Peyer's patch (tissue), 4 donors: ENCODE results near the gene FBN3. TPM values are rescaled to one million over a fixed set of nuclear protein-coding genes. Genes with fewer than 3 reads are reported as not detected.

Experiments
- DNase-seq, 3 donors: peaks; one replicate each; pipeline ENCODE4 v3.0.0-alpha.2; 2017 to 2019
- H3K27ac ChIP-seq, 4 donors: fragments of 200-600 bp; sonication (generic); one replicate each; pipeline ENCODE4 v1.5.1; 2016 to 2019
- H3K27me3 ChIP-seq, 2 donors: fragments of 200-600 bp; sonication (generic); one replicate each; pipeline ENCODE4 v1.5.1; 2019
- H3K36me3 ChIP-seq, 3 donors: fragments of 200-600 bp; sonication (generic); one replicate each; pipeline ENCODE4 v1.5.1; 2016 to 2019
- H3K4me1 ChIP-seq, 4 donors: fragments of 200-600 bp; sonication (generic); one replicate each; pipeline ENCODE4 v1.5.1; 2016 to 2019
- H3K4me3 ChIP-seq, 4 donors: fragments of 200-600 bp; sonication (generic); 1 replicate in 3 of 4; 2 replicates in 1 of 4; pipeline ENCODE4 v1.5.1; 2016 to 2019; ENCODE audit warnings: mild to moderate bottlenecking in 1 of 4
- H3K9me3 ChIP-seq, 4 donors: fragments of 200-600 bp; sonication (generic); one replicate each; pipeline ENCODE4 v1.5.1; 2016 to 2019; ENCODE audit warnings: mild to moderate bottlenecking in 1 of 4
- CTCF ChIP-seq, 6 experiments: fragments of 450-650 bp in 4 of 6; fragments of 200-600 bp in 2 of 6; sonication (generic) in 1 of 6; IDR thresholded peaks; one replicate each; pipeline ENCODE4 v1.5.1; 2017 to 2019; ENCODE audit warnings: antibody characterized with exemption in 6 of 6, mild to moderate bottlenecking in 3 of 6, moderate library complexity in 1 of 6
- POLR2A ChIP-seq, 2 donors: fragments of 450-650 bp; IDR thresholded peaks; one replicate each; pipeline ENCODE4 v1.5.1; 2017; ENCODE audit warnings: antibody characterized with exemption in 2 of 2, mild to moderate bottlenecking in 2 of 2, moderate library complexity in 2 of 2
- total RNA-seq, 4 donors: library from RNA; depleted of rRNA; stranded (reverse); fragments of >200 nt; gene quantifications; one replicate each; pipeline ENCODE4 v1.1.0, GENCODE V29; 2016

The FBN3 gene
- total RNA-seq, 4 donors from 2014 or later, result 0.28 TPM; not detected in 3

- H3K27me3 ChIP-seq, result no peaks in the 10 kb centered on the region
- H3K27ac ChIP-seq, result no peak overlapping the region
- DNase-seq, result no peak
- H3K36me3 ChIP-seq, result peaks cover 0 to 4% (median 0%) of the 10 kb centered on the region in 3 donors
- H3K9me3 ChIP-seq, result no peaks in the 10 kb centered on the region
- TF ChIP-seq CTCF (IDR thresholded peaks at IDR 0.05) (no peak), POLR2A (IDR thresholded peaks at IDR 0.05) (no peak)
- H3K4me3 ChIP-seq, result no peak overlapping the region
- peaks cover 0 to 13% (median 2%) of the 10 kb centered on the region in 4 donors for H3K4me1 ChIP-seq
These were observed 92.9 kb downstream of the FBN3 start for GRCh38 chr19:8056533-8056932.

- Histone ChIP-seq H3K27me3 (no peaks in the 10 kb centered on the region), H3K27ac (peak overlapping the region in 3 of 4 donors; percentile 64 to 79 (median 78)), H3K9me3 (no peaks in the 10 kb centered on the region), H3K4me1 (peaks cover 0 to 19% (median 5%) of the 10 kb centered on the region in 4 donors), H3K36me3 (peaks cover 0 to under 1% (median 0%) of the 10 kb centered on the region in 3 donors), H3K4me3 (peak overlapping the region in 2 of 4 donors; percentile 24 to 47)
- no peak for TF ChIP-seq POLR2A (IDR thresholded peaks at IDR 0.05)
- TF ChIP-seq CTCF (IDR thresholded peaks at IDR 0.05), result no peak
- DNase-seq, result peak in 2 of 3 donors; percentile 79 to 90
These were observed 95.2 kb downstream of the FBN3 start for GRCh38 chr19:8054169-8054568.

GRCh38 chr19:8052464-8052859 lies 96.9 kb downstream of the FBN3 start, which contains the start of gene CCL25:
CCL25 (plus strand) TSS chr19:8052760; CDS start chr19:8053050, 290 bp downstream.
- Histone ChIP-seq H3K27me3 (no peaks in the 10 kb centered on the region), H3K4me3 (peak within 1 kb of the TSS in 3 of 4 donors; percentile 8 to 47 (median 24)), H3K4me1 (peaks cover 0 to 19% (median 5%) of the 10 kb centered on the region in 4 donors), H3K27ac (peak within 1 kb of the TSS in 3 of 4 donors; percentile 64 to 79 (median 78)), H3K9me3 (no peaks in the 10 kb centered on the region), H3K36me3 (no peaks in the 10 kb centered on the region)
- DNase-seq, result no peak
- TF ChIP-seq POLR2A (IDR thresholded peaks at IDR 0.05), result no peak
- TF ChIP-seq CTCF (IDR thresholded peaks at IDR 0.05), result no peak

- Histone ChIP-seq H3K27ac (peak overlapping the region; percentile 39 to 61 (median 48)), H3K27me3 (no peaks in the 10 kb centered on the region), H3K36me3 (no peaks in the 10 kb centered on the region), H3K4me3 (peak overlapping the region; percentile 35 to 59 (median 44)), H3K9me3 (no peaks in the 10 kb centered on the region), H3K4me1 (peaks cover 0 to 19% (median 5%) of the 10 kb centered on the region in 4 donors)
- TF ChIP-seq CTCF (IDR thresholded peaks at IDR 0.05) (peak in 1 of 6 experiments; percentile 9), POLR2A (IDR thresholded peaks at IDR 0.05) (peak in 1 of 2 donors; percentile 32)
- peak; percentile 92 to 98 (median 97) for DNase-seq
These were observed 98.9 kb downstream of the FBN3 start for GRCh38 chr19:8050274-8051096.

- TF ChIP-seq CTCF (IDR thresholded peaks at IDR 0.05), result no peak
- no peak for TF ChIP-seq POLR2A (IDR thresholded peaks at IDR 0.05)
- no peaks in the 10 kb centered on the region for H3K9me3 ChIP-seq
- H3K4me1 ChIP-seq, result peaks cover 0 to 7% (median 3%) of the 10 kb centered on the region in 4 donors
- DNase-seq, result no peak
- no peaks in the 10 kb centered on the region for H3K27me3 ChIP-seq
- no peak overlapping the region for H3K4me3 ChIP-seq
- no peaks in the 10 kb centered on the region for H3K36me3 ChIP-seq
- H3K27ac ChIP-seq, result no peak overlapping the region
These were observed 102.7 kb downstream of the FBN3 start for GRCh38 chr19:8046569-8047165.
